HepG2 (cell line): ENCODE measurements around the gene SPIRE1. TPM values are rescaled to one million over a fixed set of nuclear protein-coding genes. Genes with fewer than 3 reads are reported as not detected.

Experiments used
- BCL6 ChIP-seq: IDR thresholded peaks from 2 replicates; pipeline ENCODE4 v1.6.1; 2016; ENCODE audit warnings: missing genetic modification reagents, missing compliant biosample characterization
- CHD4 ChIP-seq: fragments of 200-600 bp; sonication (generic); IDR thresholded peaks from 2 replicates; pipeline ENCODE4 v1.7.0; 2017; ENCODE audit warnings: mild to moderate bottlenecking, low read length, borderline replicate concordance
- GFI1 ChIP-seq: sonication (generic); formaldehyde crosslinking; IDR thresholded peaks from 2 replicates; pipeline ENCODE4 v1.5.0; 2020; ENCODE audit warnings: missing genetic modification reagents, mild to moderate bottlenecking, borderline replicate concordance
- HDAC2 ChIP-seq: sonication (generic); formaldehyde crosslinking; IDR thresholded peaks from 2 replicates; pipeline ENCODE4 v1.4.0; 2020; ENCODE audit warnings: missing genetic modification reagents
- HMG20A ChIP-seq: IDR thresholded peaks from 2 replicates; pipeline ENCODE4 v1.6.1; 2016; ENCODE audit warnings: borderline replicate concordance
- HNF1A ChIP-seq, 2 experiments: sonication (generic) in 1 of 2; formaldehyde crosslinking in 1 of 2; IDR thresholded peaks; 2 replicates each; pipeline versions ENCODE4 v1.4.0 to v1.6.1; 2016 to 2020; ENCODE audit warnings: borderline replicate concordance in 1 of 2, low read depth in 1 of 2, mild to moderate bottlenecking in 1 of 2, missing genetic modification reagents in 1 of 2
- RORA ChIP-seq: sonication (generic); formaldehyde crosslinking; IDR thresholded peaks from 2 replicates; pipeline ENCODE4 v1.5.0; 2020; ENCODE audit warnings: mild to moderate bottlenecking, missing genetic modification reagents, moderate library complexity
- SAP130 ChIP-seq: IDR thresholded peaks from 2 replicates; pipeline ENCODE4 v1.6.1; 2016; ENCODE audit warnings: low read depth
- SOX13 ChIP-seq, 3 experiments: fragments of 450-650 bp in 1 of 3; sonication (generic) in 1 of 3; formaldehyde crosslinking in 1 of 3; IDR thresholded peaks in 2 of 3; conservative IDR thresholded peaks in 1 of 3; 2 replicates each; pipeline versions ENCODE4 v1.5.0 to v1.6.1; 2016 to 2020; ENCODE audit warnings: antibody characterized with exemption in 1 of 3, mild to moderate bottlenecking in 1 of 3, missing compliant biosample characterization in 1 of 3, missing genetic modification reagents in 1 of 3, moderate library complexity in 1 of 3
- TARDBP ChIP-seq: sonication (generic); formaldehyde crosslinking; IDR thresholded peaks from 2 replicates; pipeline ENCODE4 v1.8.0; 2022; ENCODE audit warnings: mild to moderate bottlenecking, missing genetic modification reagents
- TOPORS ChIP-seq: sonication (generic); formaldehyde crosslinking; IDR thresholded peaks from 2 replicates; pipeline ENCODE4 v1.8.0; 2023; ENCODE audit warnings: mild to moderate bottlenecking, missing genetic modification reagents
- ZNF546 ChIP-seq: sonication (generic); formaldehyde crosslinking; conservative IDR thresholded peaks from 2 replicates; pipeline ENCODE4 v1.8.1; 2023; ENCODE audit warnings: mild to moderate bottlenecking, missing genetic modification reagents
- ZNF75D ChIP-seq: sonication (generic); formaldehyde crosslinking; IDR thresholded peaks from 2 replicates; pipeline ENCODE4 v1.8.1; 2023; ENCODE audit warnings: missing genetic modification reagents, mild to moderate bottlenecking, borderline replicate concordance
- ZNF782 ChIP-seq: sonication (generic); formaldehyde crosslinking; IDR thresholded peaks from 2 replicates; pipeline ENCODE4 v1.4.0; 2020; ENCODE audit warnings: missing genetic modification reagents, mild to moderate bottlenecking, borderline replicate concordance
- polyA plus RNA-seq, 8 experiments: library from polyadenylated mRNA; depleted of rRNA in 3 of 8; stranded (reverse) in 7 of 8; unstranded in 1 of 8; fragments of >200 nt; fragmentation: Illumina TruSeq in 4 of 8; extraction: Trizol in 4 of 8; gene quantifications; 2 replicates each; pipeline versions ENCODE4 v1.2.1 to v1.2.3, GENCODE V29; 2011 to 2016; ENCODE audit warnings: low read depth in 4 of 8, missing spikeins in 1 of 8, mixed read lengths in 1 of 8; ENCODE audit not compliant: insufficient read depth in 1 of 8
- total RNA-seq, 5 experiments: library from RNA; depleted of rRNA; stranded (reverse); fragments of >200 nt; fragmentation: Illumina TruSeq; extraction: Trizol; gene quantifications; 2 replicates each; pipeline ENCODE4 v1.2.3, GENCODE V29; 2016; ENCODE audit warnings: low read depth in 1 of 5
- TF ChIP-seq, protein P1 (sequence below): sonication (generic); formaldehyde crosslinking; IDR thresholded peaks from 2 replicates; pipeline ENCODE4 v1.5.0; 2020; ENCODE audit warnings: missing genetic modification reagents
- TF ChIP-seq, protein P2 (sequence below): IDR thresholded peaks from 2 replicates; pipeline ENCODE4 v1.6.1; 2016; ENCODE audit warnings: low read depth, missing genetic modification reagents, missing compliant biosample characterization

SPIRE1 gene
- total and polyA plus RNA-seq, 2 of the 13 experiments (the other 11 are each of a cell fraction or from before 2014, with no cell fraction given) = 9.9 to 21.3 TPM

DNA sequence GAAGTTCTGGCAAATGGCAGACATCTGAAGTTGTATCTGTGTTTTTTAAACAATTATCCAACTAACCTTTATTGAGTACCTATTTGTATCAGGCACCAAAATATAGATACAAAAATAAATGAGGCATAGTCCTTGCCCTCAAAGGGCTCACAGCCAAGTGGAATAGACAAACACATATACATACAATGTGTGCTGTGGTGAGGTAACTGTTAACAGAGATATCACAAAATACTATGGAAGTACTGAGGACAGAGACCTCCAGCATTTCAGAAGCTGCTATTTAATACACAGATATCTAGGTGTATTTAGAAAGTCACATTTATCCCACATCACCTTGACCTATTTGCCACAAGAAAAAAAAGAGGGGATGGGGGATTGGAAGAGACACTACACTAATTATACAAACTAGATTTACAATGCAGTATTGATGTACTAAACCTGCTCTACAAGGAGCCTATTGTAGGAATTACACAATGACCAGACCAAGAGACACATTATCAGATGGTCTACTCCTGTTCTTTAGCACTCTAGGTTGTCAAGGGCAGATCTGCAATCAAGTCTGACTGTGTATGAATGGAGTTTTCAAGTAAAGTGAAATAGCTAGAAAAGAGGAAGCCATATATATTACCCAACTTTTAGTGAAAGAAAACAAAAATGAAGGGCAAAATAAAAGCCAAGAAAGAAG lies 62.2 kb downstream of the SPIRE1 start (continued):
- no peak for TF ChIP-seq HNF1A (IDR thresholded peaks at IDR 0.05; ENCODE audit: low read depth)
- TF ChIP-seq HNF1A (CRISPR knock-in tag; IDR thresholded peaks at IDR 0.05; ENCODE audit: borderline replicate concordance) = peak; percentile 41; the same call in 1 of the 2 replicates
- TF ChIP-seq BCL6 (CRISPR knock-in tag) = peak; percentile 96
- TF ChIP-seq ZNF75D (CRISPR knock-in tag) = no peak
- TF ChIP-seq HDAC2 = peak; percentile 71
- peak; percentile 78; the same call in 1 of the 2 replicates for TF ChIP-seq RORA (CRISPR knock-in tag)
- TF ChIP-seq GFI1 = peak; percentile 40; the same call in 1 of the 2 replicates
- no peak for TF ChIP-seq ZNF546 (CRISPR knock-in tag)
- TF ChIP-seq, protein P1, sequence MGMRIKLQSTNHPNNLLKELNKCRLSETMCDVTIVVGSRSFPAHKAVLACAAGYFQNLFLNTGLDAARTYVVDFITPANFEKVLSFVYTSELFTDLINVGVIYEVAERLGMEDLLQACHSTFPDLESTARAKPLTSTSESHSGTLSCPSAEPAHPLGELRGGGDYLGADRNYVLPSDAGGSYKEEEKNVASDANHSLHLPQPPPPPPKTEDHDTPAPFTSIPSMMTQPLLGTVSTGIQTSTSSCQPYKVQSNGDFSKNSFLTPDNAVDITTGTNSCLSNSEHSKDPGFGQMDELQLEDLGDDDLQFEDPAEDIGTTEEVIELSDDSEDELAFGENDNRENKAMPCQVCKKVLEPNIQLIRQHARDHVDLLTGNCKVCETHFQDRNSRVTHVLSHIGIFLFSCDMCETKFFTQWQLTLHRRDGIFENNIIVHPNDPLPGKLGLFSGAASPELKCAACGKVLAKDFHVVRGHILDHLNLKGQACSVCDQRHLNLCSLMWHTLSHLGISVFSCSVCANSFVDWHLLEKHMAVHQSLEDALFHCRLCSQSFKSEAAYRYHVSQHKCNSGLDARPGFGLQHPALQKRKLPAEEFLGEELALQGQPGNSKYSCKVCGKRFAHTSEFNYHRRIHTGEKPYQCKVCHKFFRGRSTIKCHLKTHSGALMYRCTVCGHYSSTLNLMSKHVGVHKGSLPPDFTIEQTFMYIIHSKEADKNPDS (CRISPR knock-in tag) = no peak
- TF ChIP-seq TOPORS (CRISPR knock-in tag) = no peak
- TF ChIP-seq HMG20A (CRISPR knock-in tag) = peak; percentile 87; the same call in 1 of the 2 replicates
- TF ChIP-seq, protein P2, sequence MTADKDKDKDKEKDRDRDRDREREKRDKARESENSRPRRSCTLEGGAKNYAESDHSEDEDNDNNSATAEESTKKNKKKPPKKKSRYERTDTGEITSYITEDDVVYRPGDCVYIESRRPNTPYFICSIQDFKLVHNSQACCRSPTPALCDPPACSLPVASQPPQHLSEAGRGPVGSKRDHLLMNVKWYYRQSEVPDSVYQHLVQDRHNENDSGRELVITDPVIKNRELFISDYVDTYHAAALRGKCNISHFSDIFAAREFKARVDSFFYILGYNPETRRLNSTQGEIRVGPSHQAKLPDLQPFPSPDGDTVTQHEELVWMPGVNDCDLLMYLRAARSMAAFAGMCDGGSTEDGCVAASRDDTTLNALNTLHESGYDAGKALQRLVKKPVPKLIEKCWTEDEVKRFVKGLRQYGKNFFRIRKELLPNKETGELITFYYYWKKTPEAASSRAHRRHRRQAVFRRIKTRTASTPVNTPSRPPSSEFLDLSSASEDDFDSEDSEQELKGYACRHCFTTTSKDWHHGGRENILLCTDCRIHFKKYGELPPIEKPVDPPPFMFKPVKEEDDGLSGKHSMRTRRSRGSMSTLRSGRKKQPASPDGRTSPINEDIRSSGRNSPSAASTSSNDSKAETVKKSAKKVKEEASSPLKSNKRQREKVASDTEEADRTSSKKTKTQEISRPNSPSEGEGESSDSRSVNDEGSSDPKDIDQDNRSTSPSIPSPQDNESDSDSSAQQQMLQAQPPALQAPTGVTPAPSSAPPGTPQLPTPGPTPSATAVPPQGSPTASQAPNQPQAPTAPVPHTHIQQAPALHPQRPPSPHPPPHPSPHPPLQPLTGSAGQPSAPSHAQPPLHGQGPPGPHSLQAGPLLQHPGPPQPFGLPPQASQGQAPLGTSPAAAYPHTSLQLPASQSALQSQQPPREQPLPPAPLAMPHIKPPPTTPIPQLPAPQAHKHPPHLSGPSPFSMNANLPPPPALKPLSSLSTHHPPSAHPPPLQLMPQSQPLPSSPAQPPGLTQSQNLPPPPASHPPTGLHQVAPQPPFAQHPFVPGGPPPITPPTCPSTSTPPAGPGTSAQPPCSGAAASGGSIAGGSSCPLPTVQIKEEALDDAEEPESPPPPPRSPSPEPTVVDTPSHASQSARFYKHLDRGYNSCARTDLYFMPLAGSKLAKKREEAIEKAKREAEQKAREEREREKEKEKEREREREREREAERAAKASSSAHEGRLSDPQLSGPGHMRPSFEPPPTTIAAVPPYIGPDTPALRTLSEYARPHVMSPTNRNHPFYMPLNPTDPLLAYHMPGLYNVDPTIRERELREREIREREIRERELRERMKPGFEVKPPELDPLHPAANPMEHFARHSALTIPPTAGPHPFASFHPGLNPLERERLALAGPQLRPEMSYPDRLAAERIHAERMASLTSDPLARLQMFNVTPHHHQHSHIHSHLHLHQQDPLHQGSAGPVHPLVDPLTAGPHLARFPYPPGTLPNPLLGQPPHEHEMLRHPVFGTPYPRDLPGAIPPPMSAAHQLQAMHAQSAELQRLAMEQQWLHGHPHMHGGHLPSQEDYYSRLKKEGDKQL (CRISPR knock-in tag) = 0 out of 2 replicates have a peak, but pooled peaks have one; percentile 51
- peak; percentile 66 for TF ChIP-seq TARDBP
- TF ChIP-seq ZNF782 (CRISPR knock-in tag) = no peak
- TF ChIP-seq SOX13 (IDR thresholded peaks at IDR 0.05) = peak; percentile 67; the same call in 1 of the 2 replicates
- TF ChIP-seq SOX13 (CRISPR knock-in tag; conservative IDR thresholded peaks at IDR 0.05 in 1 of 2, IDR thresholded peaks at IDR 0.05 in 1 of 2) = peak in 1 of 2 experiments; percentile 98; a peak in 2 of 4 replicates
- peak; percentile 64 for TF ChIP-seq SAP130 (CRISPR knock-in tag)
- TF ChIP-seq CHD4 = peak; percentile 55; the same call in 1 of the 2 replicates
